Upper lobe of left lung (tissue), 6 donors: ENCODE measurements around the gene SNCB. TPM values are rescaled to one million over a fixed set of nuclear protein-coding genes. Genes with fewer than 3 reads are reported as not detected.

ENCODE experiments used
- ATAC-seq, 2 donors: fragments of 200-7000 bp; cut with Tn5 transposase; one replicate each; pipeline ENCODE4 v1.9.1; 2022; ENCODE audit warnings: mild to moderate bottlenecking in 2 of 2, moderate library complexity in 2 of 2; ENCODE audit not compliant: low FRiP score in 2 of 2
- DNase-seq, 2 donors: peaks; one replicate each; pipeline ENCODE4 v3.0.0-alpha.2; 2019 to 2020
- H3K27ac ChIP-seq, 4 donors: fragments of 200-600 bp; sonication (generic); one replicate each; pipeline ENCODE4 v1.5.1; 2016 to 2019
- H3K27me3 ChIP-seq, 4 donors: fragments of 200-600 bp; sonication (generic); one replicate each; pipeline ENCODE4 v1.5.1; 2017 to 2019
- H3K36me3 ChIP-seq, 4 donors: fragments of 200-600 bp; sonication (generic); one replicate each; pipeline ENCODE4 v1.5.1; 2016 to 2019
- H3K4me1 ChIP-seq, 4 donors: fragments of 200-600 bp; sonication (generic); one replicate each; pipeline ENCODE4 v1.5.1; 2018 to 2019
- H3K4me3 ChIP-seq, 4 donors: fragments of 200-600 bp; sonication (generic); one replicate each; pipeline ENCODE4 v1.5.1; 2017 to 2019; ENCODE audit warnings: mild to moderate bottlenecking in 2 of 4, moderate library complexity in 1 of 4
- H3K9me3 ChIP-seq, 4 donors: fragments of 200-600 bp; sonication (generic); one replicate each; pipeline ENCODE4 v1.5.1; 2018 to 2019
- CTCF ChIP-seq, 6 experiments: fragments of 450-650 bp in 4 of 6; fragments of 200-600 bp in 2 of 6; sonication (generic) in 2 of 6; IDR thresholded peaks; one replicate each; pipeline ENCODE4 v1.5.1; 2016 to 2019; ENCODE audit warnings: antibody characterized with exemption in 6 of 6
- EP300 ChIP-seq, 4 donors: sonication (generic); formaldehyde crosslinking; IDR thresholded peaks; one replicate each; pipeline ENCODE4 v1.5.1; 2017; ENCODE audit warnings: antibody characterized with exemption in 4 of 4, control low read depth in 2 of 4
- POLR2A ChIP-seq, 4 donors: fragments of 450-650 bp; IDR thresholded peaks; one replicate each; pipeline ENCODE4 v1.5.1; 2016 to 2017; ENCODE audit warnings: antibody characterized with exemption in 4 of 4, mild to moderate bottlenecking in 2 of 4
- POLR2AphosphoS5 ChIP-seq, 2 donors: sonication (generic); formaldehyde crosslinking; IDR thresholded peaks; one replicate each; pipeline ENCODE4 v1.5.1; 2017; ENCODE audit warnings: antibody characterized with exemption in 2 of 2
- WGBS, 2 donors: methylation state at CpG; one replicate each; pipeline ENCODE4 v1.1.5; 2017 to 2018; 5-methylcytosine and 5-hydroxymethylcytosine counted together
- small RNA-seq, 4 donors: library from RNA; depleted of rRNA; stranded (forward); fragments of <200 nt; gene quantifications; one replicate each; pipeline ENCODE3, GENCODE V24; 2016
- total RNA-seq, 6 donors: library from RNA; depleted of rRNA in 4 of 6; stranded (reverse); fragments of >200 nt in 4 of 6; gene quantifications; one replicate each; pipeline versions ENCODE4 v1.1.0 to v1.2.1, GENCODE V29; 2016 to 2021
- donor health status: DM: no; HTN: no; CAD: no; lungs with moderate emphysema.
- donor health status: DM: no; HTN: yes; CAD: no; lungs with severe emphysema.

SNCB gene
- total RNA-seq, 6 donors from 2014 or later: not detected

GRCh38 chr5:176574297-176574591, 56.1 kb downstream of the SNCB start:
- Histone ChIP-seq H3K9me3 (no peaks in the 10 kb centered on the region), H3K27me3 (no peaks in the 10 kb centered on the region), H3K4me1 (peaks cover 0 to 7% (median 0%) of the 10 kb centered on the region in 4 donors), H3K36me3 (no peaks in the 10 kb centered on the region), H3K27ac (no peak overlapping the region), H3K4me3 (no peak overlapping the region)
- TF ChIP-seq CTCF (IDR thresholded peaks at IDR 0.05) (peak in 1 of 6 experiments; percentile 19), POLR2AphosphoS5 (IDR thresholded peaks at IDR 0.05) (no peak), POLR2A (IDR thresholded peaks at IDR 0.05) (no peak), EP300 (IDR thresholded peaks at IDR 0.05) (no peak)
- DNase-seq (no peak), ATAC-seq (no peak)
- 46% methylated on average over 10 of the region's 10 CpGs; no CpG with 5 or more reads in 1 of the 2 donors for whole genome bisulfite sequencing, 2 donors

GRCh38 chr5:176573564-176574296, 56.6 kb downstream of the SNCB start:
- 29 to 81% methylated on average over 6 to 18 of the region's 18 CpGs for WGBS, 2 donors

More at GRCh38 chr5:176573564-176574296, 56.6 kb downstream of the SNCB start:
- H3K4me3 ChIP-seq: no peak overlapping the region
- DNase-seq (peak in 1 of 2 donors; percentile 69), ATAC-seq (peak; percentile 54 to 82)
- no peaks in the 10 kb centered on the region for H3K36me3 ChIP-seq
- H3K27me3 ChIP-seq: no peaks in the 10 kb centered on the region
- H3K27ac ChIP-seq: no peak overlapping the region
- H3K4me1 ChIP-seq: peaks cover 0 to 7% (median 0%) of the 10 kb centered on the region in 4 donors
- TF ChIP-seq CTCF (IDR thresholded peaks at IDR 0.05): peak; percentile 70 to 80 (median 80)
- no peak for TF ChIP-seq POLR2A (IDR thresholded peaks at IDR 0.05)
- no peaks in the 10 kb centered on the region for H3K9me3 ChIP-seq

Small RNA genes within 50 kb of the gene (small RNA-seq; reads per million reads assigned to genes)
- 0 reads per million in 4 donors for gene MIR4281

Other genes starting within 250 kb of the SNCB start
- gene NOP16, start 241.9 kb downstream of the SNCB start, total RNA-seq: 10 to 100 TPM in 4 of 6 donors, 1 to 10 TPM in 2; 3.1 to 25.4 (median 12.1) TPM
- 100 to 1,000 TPM in 3 of 6 donors, 10 to 100 TPM in 3; 46.5 to 108 (median 93.6) TPM for gene HIGD2A, start 241.8 kb downstream of the SNCB start, total RNA-seq
- gene CLTB, start 214.0 kb downstream of the SNCB start, total RNA-seq: 100 to 1,000 TPM in 4 of 6 donors, 10 to 100 TPM in 2; 54.5 to 187 (median 109) TPM
- gene FAF2, start 182.1 kb downstream of the SNCB start, total RNA-seq: 10 to 100 TPM; 11.5 to 33.0 (median 30.0) TPM
- gene RNF44, start 93.1 kb downstream of the SNCB start, total RNA-seq: 10 to 100 TPM; 13.4 to 76.5 (median 51.7) TPM
- gene CDHR2, start 81.2 kb downstream of the SNCB start, total RNA-seq: under 1 TPM in 2 of 6 donors, not detected in 4; 0.30 to 0.34 TPM
- 1 to 10 TPM in 3 of 6 donors, under 1 TPM in 3; under 0.01 to 4.0 (median 1.3) TPM for gene GPRIN1, start 20.4 kb downstream of the SNCB start, total RNA-seq
- gene EIF4E1B, start 141 bp upstream of the SNCB start, total RNA-seq: not detected
- gene TSPAN17, start 16.9 kb upstream of the SNCB start, total RNA-seq: 10 to 100 TPM; 20.1 to 36.8 (median 25.6) TPM
- 1 to 10 TPM in 1 of 6 donors, under 1 TPM in 4, not detected in 1; 0.20 to 1.0 (median 0.39) TPM for gene UNC5A, start 180.0 kb upstream of the SNCB start, total RNA-seq